GM21825 (cell line): Measurements from ENCODE around the gene ZNF740.
A peak's percentile ranks its signal among the peaks of the same experiment; 100 is the strongest.
"Not testable (repeated sequence)": the region's sequence is repeated elsewhere in the genome, so short reads cannot be mapped to it uniquely, and the experiment has no call there.

Experiments
- ATAC-seq: cut with Tn5 transposase; IDR thresholded peaks from one replicate; pipeline ENCODE4 v1.9.1; 2021; ENCODE audit warnings: mild to moderate bottlenecking, moderate library complexity; ENCODE audit not compliant: unreplicated experiment

ZNF740 gene

DNA sequence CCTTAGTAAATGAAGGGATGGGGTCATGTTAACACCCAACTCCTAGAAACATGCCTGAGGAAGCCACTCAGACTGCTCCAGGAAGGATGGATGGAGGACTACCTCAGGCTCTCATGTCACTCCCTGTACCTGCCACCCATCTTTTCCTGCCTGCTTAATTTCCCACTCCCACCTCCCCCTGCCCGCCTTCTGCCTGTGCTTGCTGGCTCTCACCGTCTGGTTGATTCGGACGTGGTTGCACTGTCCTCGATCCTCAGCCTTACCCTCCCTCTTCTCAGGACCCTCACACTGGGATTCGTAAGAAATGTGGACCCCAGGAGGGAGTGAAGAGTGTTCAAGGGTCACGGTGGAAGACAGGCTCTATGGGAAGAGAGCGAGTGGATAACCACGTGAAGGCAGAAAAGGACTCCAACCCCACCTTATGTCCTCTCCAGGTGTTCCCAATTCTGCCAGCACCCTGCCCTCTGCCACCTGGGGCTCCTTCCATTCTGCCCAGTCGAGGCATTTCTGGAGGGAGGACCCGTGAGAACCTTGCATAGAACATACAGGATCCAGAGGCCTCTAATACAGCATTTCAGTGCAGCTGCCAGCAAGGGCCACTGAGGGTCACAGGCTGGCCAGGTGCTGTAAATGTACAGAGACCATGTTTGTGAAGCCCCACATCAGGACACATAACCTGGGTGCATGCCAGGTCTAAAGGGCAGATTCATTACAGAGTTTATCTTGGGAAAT lies 13.6 kb downstream of the ZNF740 start:
- ATAC-seq = no peak

DNA sequence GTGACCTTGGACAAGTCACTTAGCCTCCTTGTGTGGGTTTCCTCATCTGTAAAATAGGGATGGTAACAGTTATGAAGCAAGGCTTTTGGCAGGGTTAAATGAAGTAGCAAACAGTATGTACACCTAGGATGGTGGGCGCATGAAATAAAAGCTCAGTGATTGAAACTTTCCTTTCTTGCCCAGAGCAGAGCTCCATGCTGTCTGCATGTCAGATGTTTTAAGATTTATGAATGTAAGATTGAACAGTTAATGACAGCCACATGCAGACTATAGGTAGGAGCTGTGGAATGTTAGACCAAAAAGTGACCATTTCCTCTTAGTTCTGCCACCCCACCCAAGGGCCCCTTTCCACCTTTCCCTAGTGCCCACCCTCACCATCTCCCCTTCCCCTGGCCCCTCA lies 14.5 kb downstream of the ZNF740 start:
- no peak for ATAC-seq

DNA sequence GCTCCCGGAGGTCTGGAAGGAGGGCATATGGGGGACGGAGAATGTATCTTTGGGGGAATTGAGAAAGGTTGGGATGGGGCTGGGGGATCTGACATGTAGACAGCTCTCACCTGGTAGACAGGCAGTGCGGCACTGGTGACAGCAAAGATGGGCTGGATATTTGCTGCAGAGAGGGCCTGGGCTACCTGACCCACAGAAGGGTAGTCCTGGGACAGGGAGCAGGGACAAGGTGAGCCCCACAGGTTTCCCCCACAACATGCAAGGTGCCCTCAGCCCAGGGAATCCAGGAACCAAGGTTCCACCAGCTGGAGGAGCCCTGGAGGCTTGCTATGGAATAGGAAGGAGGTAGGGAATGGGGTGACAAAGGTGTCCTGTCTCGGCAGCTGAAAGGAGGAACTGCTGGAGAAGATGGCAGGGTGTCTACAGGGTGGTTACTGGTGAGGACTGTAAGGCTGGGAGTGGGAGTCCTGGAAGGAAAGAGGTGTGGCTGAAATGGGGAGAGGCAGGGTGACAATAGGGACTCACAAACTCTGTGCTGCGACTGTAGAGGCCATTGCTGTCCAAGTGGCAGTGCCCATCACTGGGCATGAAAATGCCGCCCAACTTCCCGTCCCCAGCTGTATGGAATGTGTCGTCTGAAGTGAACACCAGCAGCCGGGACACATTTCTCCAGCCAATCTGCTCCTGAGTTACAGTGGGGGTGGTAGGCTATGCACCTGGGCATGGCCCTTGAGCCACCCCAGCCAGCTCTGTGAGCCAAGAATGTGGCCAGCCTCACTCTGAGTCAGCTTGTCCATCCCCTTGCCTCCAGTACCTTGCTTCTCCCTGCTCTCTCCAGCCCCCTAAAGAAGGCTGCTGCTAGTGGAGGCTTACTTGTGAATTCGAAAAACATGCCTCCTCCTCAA lies 15.2 kb downstream of the ZNF740 start:
- no peak for ATAC-seq

DNA sequence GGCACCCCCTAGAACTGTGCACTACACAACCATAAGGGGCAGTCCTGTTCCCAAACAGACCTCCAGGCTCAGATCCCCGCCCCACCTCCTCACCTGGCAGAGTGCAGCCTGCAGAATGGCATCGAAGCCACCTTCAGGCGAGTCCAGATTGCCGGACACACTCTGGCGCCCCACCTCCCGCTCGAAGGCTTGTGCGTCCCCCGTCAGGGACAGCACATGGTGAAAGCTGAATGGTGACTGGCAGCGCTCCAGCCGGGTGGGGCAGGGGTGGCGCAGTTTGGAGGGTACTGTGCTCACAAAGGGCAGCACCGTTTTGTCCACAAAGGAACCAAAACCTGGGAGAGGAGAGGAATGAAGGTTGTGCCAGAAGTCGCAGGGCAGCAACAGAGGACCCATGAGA lies 16.0 kb downstream of the ZNF740 start:
- ATAC-seq = no peak

DNA sequence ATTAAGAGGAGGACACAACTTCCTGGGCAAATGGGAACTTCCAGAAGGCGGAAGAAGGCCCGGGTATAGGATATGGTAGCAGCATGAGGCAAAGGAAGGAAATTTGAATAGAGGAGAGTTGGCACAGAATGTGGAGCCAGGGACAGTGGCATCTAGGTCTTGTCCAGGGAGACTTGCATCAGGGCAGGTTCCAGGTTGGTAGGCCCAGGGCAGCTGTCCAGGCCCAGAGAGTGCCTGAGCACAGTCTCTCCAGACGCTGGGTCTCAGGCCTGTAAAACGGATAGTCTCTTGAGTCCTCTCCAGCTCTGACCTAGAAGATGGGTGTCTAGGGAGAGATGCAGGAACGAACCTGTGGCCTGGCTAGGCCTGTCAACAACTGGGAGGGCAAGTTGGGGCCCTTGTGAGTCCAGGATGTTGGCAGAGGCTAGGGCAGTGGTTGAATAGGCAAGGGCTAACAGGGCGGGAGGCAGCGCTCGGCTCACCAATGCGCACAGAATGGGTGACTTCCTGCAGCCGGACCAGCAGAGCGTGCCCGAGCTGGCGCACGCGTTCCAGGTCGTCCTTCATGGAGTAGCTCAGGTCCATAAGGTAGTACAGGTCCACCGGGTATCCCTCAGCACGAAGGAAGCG lies 16.6 kb downstream of the ZNF740 start:
- no peak for ATAC-seq

DNA sequence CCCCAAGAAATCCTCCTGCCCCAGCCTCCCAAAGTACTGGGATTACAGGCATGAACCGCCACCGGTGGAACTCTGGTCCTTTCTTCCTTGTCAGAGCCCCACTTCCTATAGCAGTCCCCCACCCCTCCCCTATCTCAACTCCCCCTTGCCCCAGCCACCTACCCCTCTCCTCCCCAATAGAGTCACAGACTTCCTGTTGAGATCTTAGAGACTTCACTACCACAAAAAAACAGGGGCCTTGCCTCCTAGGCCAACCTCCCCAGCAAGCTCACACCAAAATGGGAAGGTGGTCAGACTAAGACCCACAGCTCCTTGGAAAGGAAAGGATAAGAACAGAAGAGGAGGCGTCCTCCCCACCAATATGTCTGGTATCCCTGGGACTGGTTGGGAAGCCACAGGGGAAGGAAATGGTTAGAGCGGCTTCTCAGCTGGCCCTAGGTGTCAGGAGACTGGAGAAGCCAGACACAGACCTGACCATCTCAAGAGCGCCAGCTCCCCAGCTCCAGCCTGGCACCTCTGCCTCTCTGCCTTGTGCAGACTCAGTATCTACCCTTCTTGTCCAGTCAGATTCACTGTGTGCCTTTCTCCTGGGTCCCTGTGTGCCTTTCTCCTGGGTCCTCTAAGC lies 18.1 kb downstream of the ZNF740 start:
- no peak for ATAC-seq

DNA sequence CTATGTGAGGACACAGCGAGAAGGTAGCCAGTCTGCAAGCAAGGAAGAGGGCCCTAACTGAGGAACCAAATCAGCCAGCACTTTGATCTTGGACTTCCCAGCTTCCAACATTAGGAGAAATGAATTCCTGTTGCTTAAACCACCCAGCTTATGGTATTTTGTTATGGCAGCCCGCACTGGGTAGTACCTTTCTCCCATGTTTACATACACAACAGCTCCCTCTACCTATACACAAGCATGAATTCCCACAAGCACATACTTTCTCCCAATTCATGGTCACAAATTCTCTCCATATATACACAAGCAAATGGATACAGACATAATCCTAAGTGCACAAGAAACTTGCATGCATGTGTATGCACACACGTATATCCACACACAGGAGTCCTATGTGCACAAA lies 19.2 kb downstream of the ZNF740 start:
- no peak for ATAC-seq

DNA sequence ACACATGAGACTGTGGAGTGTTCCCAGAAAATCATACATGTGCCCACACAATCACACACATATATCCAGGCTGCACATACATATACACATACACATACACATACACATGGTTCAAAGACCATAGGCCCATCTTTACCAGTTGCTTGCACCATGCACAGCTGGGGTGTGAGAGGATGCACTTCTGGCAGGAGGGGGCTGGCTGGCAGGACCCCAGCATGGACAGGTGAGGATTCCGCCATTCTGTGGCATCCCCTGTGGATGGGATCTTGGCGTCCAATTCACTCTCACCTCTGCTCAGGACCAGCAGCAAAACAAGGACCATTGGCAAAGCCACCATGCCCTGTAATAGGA lies 19.6 kb downstream of the ZNF740 start:
- no peak for ATAC-seq

DNA sequence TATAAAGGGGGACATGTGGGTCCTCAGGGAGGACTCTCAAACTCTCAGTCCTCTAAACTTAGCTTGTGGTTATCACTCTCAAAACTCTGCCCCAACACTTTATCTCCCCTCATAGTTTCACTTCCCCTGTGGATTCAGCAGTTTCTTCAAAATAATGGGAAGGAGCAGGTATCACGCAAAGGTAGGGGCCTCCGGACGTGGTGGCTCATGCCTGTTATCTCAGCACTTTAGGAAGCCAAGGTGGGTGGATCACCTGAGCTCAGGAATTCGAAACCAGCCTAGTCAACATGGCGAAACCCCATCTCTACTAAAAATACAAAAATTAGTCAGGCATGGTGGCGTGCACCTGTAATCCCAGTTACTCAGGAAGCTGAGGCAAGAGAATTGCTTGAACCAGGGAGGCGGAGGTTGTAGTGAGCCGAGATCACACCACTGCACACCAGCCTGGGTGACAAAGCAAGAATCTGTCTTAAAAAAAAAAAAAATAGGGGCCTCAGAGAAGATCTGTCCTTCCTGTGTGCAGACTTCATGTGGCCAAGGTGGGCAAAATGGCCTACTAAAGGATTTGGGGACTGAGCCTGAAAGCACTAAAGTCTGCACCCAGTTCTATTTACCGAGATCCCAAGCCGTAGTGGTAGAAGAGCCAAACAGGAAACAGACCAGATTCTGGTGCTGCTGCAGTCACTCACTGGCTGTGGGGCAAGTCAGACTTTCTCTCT lies 20.1 kb downstream of the ZNF740 start:
- peak; percentile 50 for ATAC-seq

DNA sequence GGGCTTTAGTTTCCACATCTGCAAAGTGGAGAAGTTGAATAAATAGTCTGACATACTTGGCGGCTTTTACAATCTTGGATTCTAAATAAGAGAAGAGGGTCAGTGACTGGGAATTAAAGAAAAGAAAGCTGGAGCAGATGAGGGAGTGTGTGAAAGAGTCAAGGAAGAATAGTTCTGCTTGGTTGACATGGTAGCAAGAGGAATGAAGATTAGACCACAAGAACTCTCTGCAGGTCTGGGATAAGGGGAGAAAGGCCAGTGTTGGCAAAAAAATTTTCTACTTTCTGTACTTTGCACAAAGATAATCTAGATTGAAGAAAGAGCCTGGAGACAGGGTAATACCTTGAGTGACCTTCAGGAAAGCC lies 20.6 kb downstream of the ZNF740 start:
- no peak for ATAC-seq

DNA sequence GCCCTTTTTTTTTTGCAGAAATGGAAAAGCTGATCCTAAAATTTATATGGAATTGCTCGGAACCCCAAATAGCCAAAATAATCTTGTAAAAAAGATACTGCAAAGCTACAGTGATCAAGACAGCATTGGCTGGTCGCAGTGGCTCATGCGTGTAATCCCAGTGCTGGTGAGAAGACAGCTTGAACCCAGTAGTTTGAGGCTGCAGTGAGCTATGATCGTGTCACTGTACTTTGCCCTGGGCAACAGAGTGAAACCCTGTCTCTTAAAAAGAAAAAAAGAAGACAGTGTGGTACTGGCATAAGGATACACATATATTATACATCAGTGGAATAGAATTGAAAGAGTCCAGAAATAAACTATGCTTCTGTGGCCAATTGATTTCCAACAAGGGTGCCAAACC lies 21.1 kb downstream of the ZNF740 start:
- ATAC-seq = no peak

DNA sequence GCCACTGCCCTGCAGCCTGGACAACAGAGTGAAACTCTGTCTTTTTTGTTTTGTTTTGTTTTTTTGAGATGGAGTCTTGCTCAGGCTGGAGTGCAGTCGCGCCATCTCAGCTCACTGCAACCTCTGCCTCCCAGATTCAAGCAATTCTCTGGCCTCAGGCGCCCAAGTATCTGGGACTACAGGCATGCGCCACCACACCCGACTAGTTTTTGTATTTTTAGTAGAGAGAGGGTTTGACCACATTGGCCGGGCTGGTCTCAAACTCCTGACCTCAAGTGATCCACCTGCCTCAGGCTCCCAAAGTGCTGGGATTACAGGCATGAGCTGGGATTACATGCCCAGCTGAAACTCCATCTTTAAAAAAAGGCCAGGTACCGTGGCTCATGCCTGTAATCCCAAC lies 21.8 kb downstream of the ZNF740 start:
- ATAC-seq = not testable (repeated sequence)

DNA sequence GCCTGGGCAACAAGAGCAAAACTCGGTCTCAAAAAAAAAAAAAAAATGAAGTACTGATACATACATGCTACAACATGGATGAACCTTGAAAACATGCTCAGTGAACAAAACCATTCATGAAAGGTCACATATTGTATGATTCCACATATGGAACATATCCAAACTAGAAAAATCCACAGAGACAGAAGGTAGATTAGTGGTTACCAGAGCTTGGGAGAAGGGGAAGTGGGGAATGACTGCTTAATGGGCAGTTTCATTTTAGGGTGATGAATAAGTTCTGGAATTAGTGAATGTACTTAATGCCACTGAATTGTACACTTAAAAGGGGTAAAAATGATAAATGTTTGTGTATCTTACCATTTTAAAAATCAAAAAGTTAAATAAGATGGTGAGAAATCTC lies 23.8 kb downstream of the ZNF740 start:
- no peak for ATAC-seq

DNA sequence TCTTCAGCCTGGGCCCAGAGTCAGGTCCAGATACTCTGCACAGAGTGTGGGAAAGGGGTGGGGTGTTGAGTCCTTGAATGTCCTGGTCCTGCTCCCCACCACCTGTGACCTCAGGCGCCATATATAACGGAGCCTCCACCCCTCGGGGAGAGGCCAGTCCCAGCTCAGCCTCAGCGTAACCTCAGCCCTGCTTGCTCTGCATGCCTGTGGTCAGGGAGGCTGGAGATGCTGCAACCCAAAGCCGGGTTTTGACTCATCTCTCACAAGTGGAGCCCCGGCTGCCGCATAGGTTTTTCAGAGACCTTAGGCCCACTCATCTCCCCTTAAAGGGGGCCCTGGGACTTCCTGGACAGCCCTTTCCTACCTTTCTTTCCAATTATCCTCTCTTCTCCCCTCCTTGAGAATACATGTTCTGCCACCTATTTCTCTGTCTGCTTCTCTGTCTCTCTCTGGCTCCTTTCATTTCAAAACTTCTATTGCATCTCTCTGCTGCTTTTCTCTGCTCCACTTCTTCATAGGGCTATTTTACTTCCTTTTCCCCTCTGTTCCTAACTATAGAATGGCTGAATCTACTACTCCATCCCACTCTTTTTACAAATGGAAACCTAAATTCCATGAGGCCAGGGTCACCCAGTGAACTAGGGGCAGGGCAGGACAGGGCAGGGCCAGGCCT lies 25.4 kb downstream of the ZNF740 start:
- peak; percentile 59 for ATAC-seq

DNA sequence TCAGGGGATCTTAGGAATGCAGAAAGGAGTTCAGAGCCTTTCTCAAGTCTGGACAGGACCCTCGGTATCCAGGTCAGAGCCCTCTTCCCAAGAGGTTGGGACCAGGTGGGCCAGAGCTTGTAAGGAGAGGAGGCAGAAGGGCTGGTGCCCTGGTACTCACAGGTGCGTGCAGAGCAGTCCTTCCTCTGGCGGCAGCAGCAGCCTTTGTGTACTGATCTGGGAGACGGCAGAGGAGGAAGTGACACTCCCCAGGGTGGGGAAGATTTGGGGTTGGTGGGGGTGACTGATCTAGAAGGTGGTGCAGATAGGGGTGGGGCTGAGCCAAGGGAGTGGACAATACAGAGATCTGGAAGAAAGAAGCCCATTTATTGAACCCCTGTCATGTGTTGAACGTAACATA lies 26.5 kb downstream of the ZNF740 start, which contains the start of gene ITGB7:
Gene ITGB7 (minus strand): TSS at position 210 of the 400 bp plus-strand sequence. CDS start 6,808 bp downstream, outside the sequence.
- peak; percentile 41 for ATAC-seq

DNA sequence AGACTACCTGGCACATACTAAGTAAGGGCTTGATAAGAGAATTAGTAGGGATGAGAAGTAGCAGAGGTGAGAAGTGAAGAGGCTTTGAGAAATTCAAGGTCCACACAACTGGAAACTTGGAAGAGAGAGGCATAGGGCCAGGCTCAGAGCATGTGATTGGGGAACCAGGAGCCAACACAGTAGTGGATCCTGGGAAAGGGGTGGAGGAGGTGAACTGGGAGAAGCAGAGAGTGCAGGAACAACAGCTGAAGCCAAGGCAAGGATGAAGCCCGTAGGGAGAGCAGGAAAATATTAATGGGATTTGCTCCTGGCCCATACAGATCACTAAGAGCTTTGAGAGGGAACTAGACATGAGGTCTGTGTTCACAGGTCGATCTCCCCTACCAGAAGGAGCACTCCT lies 27.9 kb downstream of the ZNF740 start:
- no peak for ATAC-seq

DNA sequence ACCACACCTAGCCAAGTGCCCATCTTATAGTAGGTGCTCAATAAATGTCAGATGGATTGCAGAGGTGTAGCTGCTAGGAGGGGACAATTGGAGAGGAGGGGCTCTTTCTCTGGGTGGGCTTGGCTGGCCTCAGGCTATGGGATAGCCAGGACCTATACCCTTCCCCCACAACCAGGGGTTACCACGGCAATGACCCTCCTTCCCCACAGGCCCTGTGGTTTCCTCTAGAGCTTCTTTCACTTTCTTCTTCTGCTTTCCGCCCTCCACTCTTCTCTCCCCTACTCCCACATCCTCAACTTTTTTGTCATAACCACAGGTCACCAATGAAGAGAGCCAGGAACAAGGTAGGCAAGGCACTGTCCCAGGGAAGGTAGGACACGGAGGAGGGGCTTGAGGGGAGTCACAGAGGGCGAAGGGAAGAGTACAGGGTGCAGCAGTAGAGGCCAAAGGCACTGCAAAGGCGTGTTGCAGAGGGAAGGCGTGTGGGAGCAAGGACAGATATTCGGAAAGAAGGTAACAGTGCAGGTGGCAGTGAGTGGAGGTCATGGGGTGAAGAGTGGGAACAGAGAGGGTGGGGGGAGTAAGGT lies 28.4 kb downstream of the ZNF740 start:
- no peak for ATAC-seq

DNA sequence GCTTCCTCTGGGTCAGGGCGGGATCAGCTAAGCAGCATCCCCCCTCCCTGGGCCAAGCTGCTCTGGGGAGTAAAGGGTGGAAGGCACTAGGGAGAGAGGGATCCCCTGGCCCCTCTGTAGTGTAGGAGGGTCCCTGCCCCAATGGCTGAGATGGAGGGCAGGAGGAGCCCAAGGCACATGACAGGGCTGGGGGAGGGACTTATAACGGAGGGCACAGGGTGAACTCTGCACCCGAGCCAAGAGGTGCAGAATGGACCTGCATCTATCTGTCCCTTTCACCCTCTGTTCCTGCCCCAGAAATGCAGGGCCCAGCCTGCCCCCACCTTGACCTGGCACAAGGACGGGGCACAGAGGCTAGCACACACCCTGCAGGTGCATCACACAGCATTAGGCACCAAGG lies 30.3 kb downstream of the ZNF740 start:
- no peak for ATAC-seq

DNA sequence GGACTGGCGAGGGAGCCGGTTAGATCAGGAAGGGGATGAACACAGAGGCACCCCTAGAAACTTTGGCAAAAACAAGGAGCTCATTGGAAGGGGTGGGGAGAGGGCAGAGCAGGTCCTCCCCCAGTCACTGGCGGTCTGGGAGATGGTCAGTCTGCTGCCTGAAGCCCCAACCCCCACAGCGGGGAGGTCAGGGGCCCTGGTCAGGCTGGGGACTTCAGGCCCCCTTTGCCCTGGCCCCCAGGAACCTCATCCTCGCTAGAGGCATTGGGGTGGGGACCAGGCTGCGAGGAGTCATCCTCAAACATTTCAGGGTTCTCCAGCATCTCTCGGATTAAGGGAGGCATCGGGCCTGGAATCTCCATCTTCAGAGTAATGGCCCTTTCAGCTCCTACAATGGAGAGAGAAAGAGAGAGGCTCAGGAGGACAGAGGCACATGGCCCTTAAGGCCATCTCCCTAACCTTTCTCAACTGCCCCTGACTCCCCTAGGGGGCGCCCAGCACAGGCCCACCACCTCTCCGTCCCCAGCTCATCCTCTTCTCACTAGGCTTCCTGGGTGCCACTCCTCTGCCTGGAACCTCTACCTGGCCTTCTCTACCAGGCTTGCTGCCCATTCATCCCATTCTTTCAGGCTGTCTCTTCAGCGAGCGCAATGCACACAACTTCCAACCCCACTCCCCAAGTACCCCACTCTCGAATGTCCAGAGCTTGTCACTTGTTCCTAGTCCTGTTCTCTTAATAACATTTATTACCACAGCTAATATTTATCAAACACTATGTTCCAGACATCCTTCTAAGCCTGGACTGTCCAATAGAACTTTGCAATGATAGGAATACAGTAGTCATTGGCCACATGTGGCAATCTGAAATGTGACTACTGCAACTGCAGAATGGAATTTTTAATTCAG lies 31.2 kb downstream of the ZNF740 start:
- no peak for ATAC-seq
